Osteoblast (primary cell): ENCODE results near the gene ANKRD33. TPM values are rescaled to one million over a fixed set of nuclear protein-coding genes. Genes with fewer than 3 reads are reported as not detected.
A peak's percentile ranks its signal among the peaks of the same experiment; 100 is the strongest.
"Not testable (repeated sequence)": the region's sequence is repeated elsewhere in the genome, so short reads cannot be mapped to it uniquely, and the experiment has no call there.

ENCODE experiments used
- DNase-seq: peaks from one replicate; pipeline ENCODE4 v3.0.0; 2011; ENCODE audit warnings: low spot score, mixed read lengths; ENCODE audit not compliant: insufficient read length; ENCODE audit errors: missing footprints
- H2AFZ ChIP-seq: 2 replicates; pipeline ENCODE4 v1.6.0; 2011; ENCODE audit warnings: mild to moderate bottlenecking, low read length
- H3K27ac ChIP-seq: 2 replicates; pipeline ENCODE4 v1.5.1; 2011; ENCODE audit warnings: mild to moderate bottlenecking, low read depth, low read length, moderate library complexity
- H3K27me3 ChIP-seq: 2 replicates; pipeline ENCODE4 v1.6.0; 2012; ENCODE audit warnings: mild to moderate bottlenecking, control low read depth, inconsistent platforms, low read length, moderate library complexity; ENCODE audit not compliant: insufficient read depth
- H3K36me3 ChIP-seq: 2 replicates; pipeline ENCODE4 v1.5.1; 2011; ENCODE audit warnings: mild to moderate bottlenecking, low read length, control low read depth, moderate library complexity; ENCODE audit not compliant: insufficient read depth
- H3K4me1 ChIP-seq: 2 replicates; pipeline ENCODE4 v1.5.1; 2011; ENCODE audit warnings: mild to moderate bottlenecking, low read length, control low read depth, moderate library complexity; ENCODE audit not compliant: insufficient read depth
- H3K4me2 ChIP-seq: 2 replicates; pipeline ENCODE4 v1.6.0; 2011; ENCODE audit warnings: mild to moderate bottlenecking, low read length; ENCODE audit not compliant: insufficient read depth
- H3K4me3 ChIP-seq: fragments of 200-600 bp; sonication (generic); 3 replicates; pipeline ENCODE4 v1.5.1; 2012; ENCODE audit warnings: mild to moderate bottlenecking, low read length, inconsistent platforms; ENCODE audit not compliant: insufficient read depth
- H3K79me2 ChIP-seq: 2 replicates; pipeline ENCODE4 v1.6.0; 2012; ENCODE audit warnings: mild to moderate bottlenecking, low read length, control low read depth, inconsistent platforms; ENCODE audit not compliant: insufficient read depth
- H3K9me3 ChIP-seq: 2 replicates; pipeline ENCODE4 v1.5.1; 2011; ENCODE audit warnings: low read depth, low read length, control low read depth
- H4K20me1 ChIP-seq: 2 replicates; pipeline ENCODE4 v1.6.0; 2012; ENCODE audit warnings: mild to moderate bottlenecking, low read length, control low read depth; ENCODE audit not compliant: insufficient read depth
- total RNA-seq: library from RNA; depleted of rRNA; stranded (reverse); fragments of >200 nt; gene quantifications from 2 replicates; pipeline ENCODE4 v1.2.3, GENCODE V29; 2012
- TF ChIP-seq, protein P1 (sequence below): IDR thresholded peaks from 2 replicates; pipeline ENCODE4 v1.5.1; 2011; ENCODE audit warnings: mild to moderate bottlenecking, low read depth, low read length, moderate library complexity; ENCODE audit errors: extremely low read depth

ANKRD33 gene
- total RNA-seq, 1 donor = not detected

DNA sequence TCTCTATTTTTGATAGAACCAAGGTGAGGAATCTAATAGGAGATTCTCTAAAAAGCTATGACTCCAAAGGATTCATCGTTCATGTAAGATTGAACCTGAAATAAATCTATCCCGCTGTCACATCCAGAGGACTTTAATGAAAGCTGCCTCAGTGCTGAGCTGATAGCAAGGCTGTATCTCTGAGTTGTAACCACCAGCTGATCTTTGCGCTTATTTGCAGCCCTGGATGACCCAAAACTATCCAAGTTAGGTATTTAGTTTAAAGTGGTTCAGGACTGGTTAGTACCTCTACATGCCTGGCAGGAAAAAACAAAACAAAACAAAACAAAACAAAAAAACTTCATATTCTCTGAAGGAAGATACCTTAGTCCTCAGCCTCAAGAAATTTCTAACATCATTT is 8.8 kb upstream of the ANKRD33 start:
- H3K9me3 ChIP-seq = no peaks in the 10 kb centered on the region
- TF ChIP-seq, protein P1, sequence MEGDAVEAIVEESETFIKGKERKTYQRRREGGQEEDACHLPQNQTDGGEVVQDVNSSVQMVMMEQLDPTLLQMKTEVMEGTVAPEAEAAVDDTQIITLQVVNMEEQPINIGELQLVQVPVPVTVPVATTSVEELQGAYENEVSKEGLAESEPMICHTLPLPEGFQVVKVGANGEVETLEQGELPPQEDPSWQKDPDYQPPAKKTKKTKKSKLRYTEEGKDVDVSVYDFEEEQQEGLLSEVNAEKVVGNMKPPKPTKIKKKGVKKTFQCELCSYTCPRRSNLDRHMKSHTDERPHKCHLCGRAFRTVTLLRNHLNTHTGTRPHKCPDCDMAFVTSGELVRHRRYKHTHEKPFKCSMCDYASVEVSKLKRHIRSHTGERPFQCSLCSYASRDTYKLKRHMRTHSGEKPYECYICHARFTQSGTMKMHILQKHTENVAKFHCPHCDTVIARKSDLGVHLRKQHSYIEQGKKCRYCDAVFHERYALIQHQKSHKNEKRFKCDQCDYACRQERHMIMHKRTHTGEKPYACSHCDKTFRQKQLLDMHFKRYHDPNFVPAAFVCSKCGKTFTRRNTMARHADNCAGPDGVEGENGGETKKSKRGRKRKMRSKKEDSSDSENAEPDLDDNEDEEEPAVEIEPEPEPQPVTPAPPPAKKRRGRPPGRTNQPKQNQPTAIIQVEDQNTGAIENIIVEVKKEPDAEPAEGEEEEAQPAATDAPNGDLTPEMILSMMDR = no peak
- no peak overlapping the region for H2AFZ ChIP-seq
- H3K27ac ChIP-seq = no peak overlapping the region
- no peaks in the 10 kb centered on the region for H3K4me1 ChIP-seq
- no peaks in the 10 kb centered on the region for H4K20me1 ChIP-seq
- no peak overlapping the region for H3K4me2 ChIP-seq
- H3K27me3 ChIP-seq = peaks cover 2% of the 10 kb centered on the region
- no peak overlapping the region for H3K4me3 ChIP-seq
- no peaks in the 10 kb centered on the region for H3K79me2 ChIP-seq
- DNase-seq = peak; percentile 11
- H3K36me3 ChIP-seq = no peaks in the 10 kb centered on the region

DNA sequence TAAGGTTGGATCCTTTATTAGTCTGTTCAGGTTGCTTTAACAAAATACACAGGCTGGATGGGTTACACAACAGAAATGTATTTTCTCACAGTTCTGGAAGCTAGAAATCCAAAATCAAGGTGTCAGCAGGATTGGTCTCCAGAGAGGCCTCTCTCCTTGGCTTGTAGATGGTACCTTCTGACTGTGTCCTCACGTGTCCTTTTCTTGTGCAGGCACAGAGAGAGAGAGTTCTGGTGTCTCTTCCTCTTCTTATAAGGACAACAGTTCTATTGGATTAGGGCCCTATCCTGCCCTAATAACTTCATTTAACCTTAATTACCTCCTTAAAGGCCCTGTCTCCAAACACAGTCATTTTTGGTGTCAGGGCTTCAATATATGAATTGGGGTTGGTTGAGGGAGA is 4.6 kb upstream of the ANKRD33 start:
- Histone ChIP-seq H3K4me2 (no peak overlapping the region), H3K27ac (no peak overlapping the region)

DNA sequence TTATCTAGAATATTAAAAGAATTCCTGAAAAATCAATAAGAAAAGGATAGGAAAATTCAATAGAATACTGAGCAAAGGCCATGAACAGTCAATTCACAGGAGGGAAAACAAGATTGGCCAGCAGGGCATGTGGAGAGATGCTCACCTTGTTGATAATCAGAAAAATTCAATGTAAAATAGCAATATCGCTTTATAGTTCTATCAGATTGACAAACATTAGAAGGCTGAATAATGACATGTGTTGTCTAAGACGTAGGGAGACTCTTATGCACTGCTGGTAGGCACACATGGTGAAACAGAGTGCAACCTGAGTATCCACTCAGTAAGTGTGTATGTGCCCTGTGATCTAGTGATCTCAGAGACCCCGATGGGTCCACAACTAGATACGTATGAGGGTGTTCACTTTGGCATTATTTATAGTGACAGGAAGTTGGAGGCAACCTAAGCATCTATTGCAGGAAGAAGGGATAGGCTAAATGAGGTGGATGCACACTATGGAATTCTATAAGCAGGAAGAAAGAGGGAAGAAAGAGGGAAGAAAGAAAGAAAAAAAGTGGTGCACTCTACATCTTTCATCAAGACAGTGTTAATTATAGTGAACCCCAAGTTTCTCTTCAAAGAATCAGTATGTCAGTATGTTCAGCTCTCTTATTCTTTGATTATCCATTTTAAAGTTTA is 3.8 kb upstream of the ANKRD33 start:
- Histone ChIP-seq H3K79me2 (no peaks in the 10 kb centered on the region), H3K27me3 (no peaks in the 10 kb centered on the region), H3K4me2 (no peak overlapping the region), H3K9me3 (no peaks in the 10 kb centered on the region), H3K36me3 (no peaks in the 10 kb centered on the region), H3K4me3 (no peak overlapping the region), H3K27ac (no peak overlapping the region), H2AFZ (no peak overlapping the region), H4K20me1 (no peaks in the 10 kb centered on the region), H3K4me1 (peaks cover 14% of the 10 kb centered on the region)
- peak; percentile 63 for DNase-seq
- TF ChIP-seq, protein P1 = no peak

More for the DNA sequence above, 4.6 kb upstream of the ANKRD33 start:
- H3K27me3 ChIP-seq = no peaks in the 10 kb centered on the region
- no peaks in the 10 kb centered on the region for H4K20me1 ChIP-seq
- TF ChIP-seq, protein P1 = no peak
- H3K36me3 ChIP-seq = no peaks in the 10 kb centered on the region
- no peak overlapping the region for H2AFZ ChIP-seq
- H3K9me3 ChIP-seq = no peaks in the 10 kb centered on the region
- H3K79me2 ChIP-seq = no peaks in the 10 kb centered on the region
- DNase-seq = no peak
- peaks cover 14% of the 10 kb centered on the region for H3K4me1 ChIP-seq
- H3K4me3 ChIP-seq = no peak overlapping the region

DNA sequence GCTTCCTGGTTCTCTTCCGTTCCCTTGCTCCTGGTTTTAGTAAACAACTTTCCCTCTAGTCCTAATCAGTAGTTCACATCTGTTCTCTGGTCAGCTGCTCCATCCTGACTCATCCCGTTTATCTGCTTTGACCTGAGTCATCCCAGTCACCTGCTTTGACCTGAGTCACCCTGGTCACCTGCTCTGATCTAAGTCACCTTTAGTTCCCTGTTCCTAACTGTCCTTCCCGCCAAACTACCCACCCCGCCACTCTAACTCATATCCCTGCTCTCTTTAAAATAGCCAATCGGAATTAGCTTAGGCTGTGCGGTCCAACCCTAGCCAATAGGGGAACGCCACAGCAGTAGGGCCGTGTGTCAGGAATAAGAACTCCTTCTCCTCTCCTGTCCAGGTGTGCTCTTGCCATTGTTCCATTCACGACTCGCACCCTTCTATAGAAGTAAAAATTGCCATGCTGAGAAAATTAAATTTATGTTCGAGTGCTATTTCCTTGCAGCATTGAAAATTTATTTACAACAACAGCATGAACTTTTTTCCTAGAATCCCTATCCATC is 3.1 kb upstream of the ANKRD33 start:
- H3K27ac ChIP-seq = no peak overlapping the region
- TF ChIP-seq, protein P1 = no peak
- H3K4me2 ChIP-seq = no peak overlapping the region
- H3K4me1 ChIP-seq = peaks cover 14% of the 10 kb centered on the region
- H2AFZ ChIP-seq = no peak overlapping the region
- no peaks in the 10 kb centered on the region for H3K9me3 ChIP-seq
- H3K4me3 ChIP-seq = no peak overlapping the region
- DNase-seq = no peak
- no peaks in the 10 kb centered on the region for H3K27me3 ChIP-seq
- no peaks in the 10 kb centered on the region for H3K36me3 ChIP-seq
- H4K20me1 ChIP-seq = no peaks in the 10 kb centered on the region
- no peaks in the 10 kb centered on the region for H3K79me2 ChIP-seq

DNA sequence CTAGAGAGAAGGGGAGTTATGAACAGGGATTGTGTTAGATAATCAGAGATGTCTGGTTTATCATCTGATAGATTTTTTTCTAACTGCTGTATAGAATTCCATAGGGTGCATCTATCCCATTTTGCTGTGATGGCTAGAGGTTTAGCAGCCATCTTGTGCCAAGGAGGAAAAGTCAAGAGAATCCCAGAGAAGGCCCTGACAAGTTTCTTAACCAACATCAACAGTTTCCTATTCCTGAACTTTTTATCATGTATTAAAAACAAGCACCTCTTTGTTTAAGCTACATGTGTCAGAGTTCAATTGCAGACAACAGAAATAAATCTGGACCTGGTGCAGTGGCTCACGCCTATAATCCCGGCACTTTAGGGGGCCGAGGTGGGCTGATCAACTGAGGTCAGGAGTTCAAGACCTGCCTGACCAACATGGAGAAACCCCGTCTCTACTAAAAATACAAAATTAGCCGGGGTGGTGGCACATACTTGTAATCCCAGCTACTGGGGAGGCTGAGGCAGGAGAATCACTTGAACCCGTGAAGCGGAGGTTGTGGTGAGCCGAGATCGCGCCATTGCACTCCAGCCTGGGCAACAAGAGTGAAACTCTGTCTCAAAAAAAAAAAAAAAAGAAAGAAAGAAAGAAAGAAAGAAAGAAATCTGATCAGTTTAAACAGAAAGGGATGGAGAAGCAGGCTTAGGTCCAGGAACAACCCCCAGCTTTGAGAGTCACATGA is 2.4 kb upstream of the ANKRD33 start:
- Histone ChIP-seq H3K27ac (peak overlapping the region; percentile 18), H3K4me3 (peak overlapping the region; percentile 35), H3K4me1 (peaks cover 14% of the 10 kb centered on the region), H3K4me2 (peak overlapping the region; percentile 61)
- H3K36me3 ChIP-seq, H2AFZ ChIP-seq, DNase-seq, H3K79me2 ChIP-seq, H3K27me3 ChIP-seq, H4K20me1 ChIP-seq, H3K9me3 ChIP-seq: not testable (repeated sequence)
